Astrocyte (in vitro differentiated cells and primary cell): ENCODE data around the gene CCDC68. TPM values are rescaled to one million over a fixed set of nuclear protein-coding genes. Genes with fewer than 3 reads are reported as not detected.

Experiments used
- DNase-seq: peaks from one replicate; pipeline ENCODE4 v3.0.0-alpha.2; 2010; ENCODE audit warnings: low read depth
- FAIRE-seq: peaks from 2 replicates; lab custom pipeline; 2011; peaks lifted over from hg19 to GRCh38; lab: Jason Lieb, UNC
- H2AFZ ChIP-seq: 2 replicates; pipeline ENCODE4 v1.6.0; 2012; ENCODE audit warnings: low read depth, low read length, inconsistent platforms
- H3K27ac ChIP-seq: 2 replicates; pipeline ENCODE4 v1.5.1; 2011; ENCODE audit warnings: low read depth, low read length, inconsistent platforms
- H3K27me3 ChIP-seq: 2 replicates; pipeline ENCODE4 v1.6.0; 2011; ENCODE audit warnings: low read length, inconsistent platforms; ENCODE audit not compliant: insufficient read depth
- H3K36me3 ChIP-seq: 2 replicates; pipeline ENCODE4 v1.5.1; 2011; ENCODE audit warnings: low read length, inconsistent platforms; ENCODE audit not compliant: insufficient read depth
- H3K4me1 ChIP-seq: 2 replicates; pipeline ENCODE4 v1.5.1; 2011; ENCODE audit warnings: low read length, inconsistent platforms; ENCODE audit not compliant: insufficient read depth
- H3K4me2 ChIP-seq: 2 replicates; pipeline ENCODE4 v1.6.0; 2012; ENCODE audit warnings: low read length, inconsistent platforms
- H3K4me3 ChIP-seq: 2 replicates; pipeline ENCODE4 v1.5.1; 2011; ENCODE audit warnings: low read depth, mild to moderate bottlenecking, low read length, inconsistent platforms; ENCODE audit not compliant: insufficient read depth
- H3K79me2 ChIP-seq: 2 replicates; pipeline ENCODE4 v1.6.0; 2012; ENCODE audit warnings: mild to moderate bottlenecking, low read length, inconsistent platforms; ENCODE audit not compliant: insufficient read depth
- H3K9ac ChIP-seq: 2 replicates; pipeline ENCODE4 v1.6.0; 2012; ENCODE audit warnings: mild to moderate bottlenecking, low read length, inconsistent platforms
- H3K9me3 ChIP-seq: 2 replicates; pipeline ENCODE4 v1.5.1; 2012; ENCODE audit warnings: low read depth, mild to moderate bottlenecking, low read length, inconsistent platforms; ENCODE audit not compliant: insufficient read depth
- H4K20me1 ChIP-seq: 2 replicates; pipeline ENCODE4 v1.6.0; 2012; ENCODE audit warnings: low read length, inconsistent platforms; ENCODE audit not compliant: insufficient read depth
- H3K27ac Mint-ChIP-seq: one replicate; pipeline ENCODE4 v1.8.0; 2021; ENCODE audit warnings: mild to moderate bottlenecking, mixed read lengths; ENCODE audit not compliant: unreplicated experiment
- H3K27me3 Mint-ChIP-seq: one replicate; pipeline ENCODE4 v1.8.0; 2021; ENCODE audit warnings: low read depth, mixed read lengths; ENCODE audit not compliant: unreplicated experiment
- H3K36me3 Mint-ChIP-seq: one replicate; pipeline ENCODE4 v1.8.0; 2021; ENCODE audit warnings: low read depth, mixed read lengths; ENCODE audit not compliant: unreplicated experiment
- H3K4me1 Mint-ChIP-seq: one replicate; pipeline ENCODE4 v1.8.0; 2021; ENCODE audit warnings: low read depth, mixed read lengths; ENCODE audit not compliant: unreplicated experiment
- H3K4me3 Mint-ChIP-seq: one replicate; pipeline ENCODE4 v1.8.0; 2021; ENCODE audit warnings: mild to moderate bottlenecking, moderate library complexity, mixed read lengths; ENCODE audit not compliant: unreplicated experiment
- H3K9me3 Mint-ChIP-seq: one replicate; pipeline ENCODE4 v1.8.0; 2021; ENCODE audit warnings: mild to moderate bottlenecking, mixed read lengths; ENCODE audit not compliant: unreplicated experiment
- CTCF ChIP-seq: IDR thresholded peaks from 2 replicates; pipeline ENCODE4 v1.5.1; 2011; ENCODE audit warnings: low read depth, mild to moderate bottlenecking, inconsistent platforms, low read length, moderate library complexity; ENCODE audit not compliant: insufficient read depth
- EZH2 ChIP-seq: IDR thresholded peaks from 2 replicates; pipeline ENCODE4 v1.6.1; 2012; ENCODE audit warnings: mild to moderate bottlenecking, low read length, inconsistent platforms; ENCODE audit not compliant: insufficient read depth
- total RNA-seq: library from RNA; stranded (reverse); gene quantifications from 2 replicates; pipeline ENCODE4 v1.2.1, GENCODE V29; 2021

CCDC68 gene
- total RNA-seq, 1 donor from 2014 or later: 2.2 TPM

GRCh38 chr18:54919412-54919811 lies 39.8 kb downstream of the CCDC68 start:
- H3K9ac ChIP-seq: no peak overlapping the region
- no peaks in the 10 kb centered on the region for H3K27me3 Mint-ChIP-seq
- H3K4me1 Mint-ChIP-seq: peaks cover 11% of the 10 kb centered on the region
- H3K4me1 ChIP-seq: no peaks in the 10 kb centered on the region
- TF ChIP-seq EZH2: no peak
- no peak for TF ChIP-seq CTCF
- H3K36me3 ChIP-seq: no peaks in the 10 kb centered on the region
- FAIRE-seq (no peak), DNase-seq (no peak)
- H3K79me2 ChIP-seq: no peaks in the 10 kb centered on the region
- H3K27ac Mint-ChIP-seq: no peak overlapping the region
- no peaks in the 10 kb centered on the region for H3K9me3 Mint-ChIP-seq
- no peaks in the 10 kb centered on the region for H3K27me3 ChIP-seq
- no peaks in the 10 kb centered on the region for H3K9me3 ChIP-seq
- no peaks in the 10 kb centered on the region for H3K36me3 Mint-ChIP-seq
- no peak overlapping the region for H3K4me3 ChIP-seq
- no peaks in the 10 kb centered on the region for H4K20me1 ChIP-seq
- no peak overlapping the region for H3K27ac ChIP-seq
- H3K4me3 Mint-ChIP-seq: no peak overlapping the region
- no peak overlapping the region for H3K4me2 ChIP-seq
- no peak overlapping the region for H2AFZ ChIP-seq

GRCh38 chr18:54918060-54918459 lies 41.2 kb downstream of the CCDC68 start:
- Histone ChIP-seq H3K27ac (no peak overlapping the region), H3K79me2 (no peaks in the 10 kb centered on the region), H4K20me1 (no peaks in the 10 kb centered on the region), H3K9ac (no peak overlapping the region), H3K36me3 (no peaks in the 10 kb centered on the region), H2AFZ (no peak overlapping the region), H3K4me3 (no peak overlapping the region), H3K4me2 (no peak overlapping the region), H3K27me3 (no peaks in the 10 kb centered on the region), H3K4me1 (no peaks in the 10 kb centered on the region), H3K9me3 (no peaks in the 10 kb centered on the region)
- H3K27me3 Mint-ChIP-seq: no peaks in the 10 kb centered on the region
- H3K27ac Mint-ChIP-seq: no peak overlapping the region
- FAIRE-seq (no peak), DNase-seq (no peak)
- no peaks in the 10 kb centered on the region for H3K9me3 Mint-ChIP-seq
- no peaks in the 10 kb centered on the region for H3K36me3 Mint-ChIP-seq
- no peak overlapping the region for H3K4me3 Mint-ChIP-seq
- TF ChIP-seq EZH2 (no peak), CTCF (no peak)
- peaks cover 2% of the 10 kb centered on the region for H3K4me1 Mint-ChIP-seq

GRCh38 chr18:54916507-54916906 lies 42.8 kb downstream of the CCDC68 start:
- H3K4me3 ChIP-seq: no peak overlapping the region
- DNase-seq (no peak), FAIRE-seq (no peak)
- no peaks in the 10 kb centered on the region for H3K36me3 Mint-ChIP-seq
- no peaks in the 10 kb centered on the region for H4K20me1 ChIP-seq
- H3K27me3 Mint-ChIP-seq: no peaks in the 10 kb centered on the region
- no peak overlapping the region for H3K4me3 Mint-ChIP-seq
- no peak overlapping the region for H2AFZ ChIP-seq
- H3K27ac Mint-ChIP-seq: no peak overlapping the region
- no peak overlapping the region for H3K9ac ChIP-seq
- TF ChIP-seq EZH2: no peak
- no peak for TF ChIP-seq CTCF
- H3K4me1 ChIP-seq: no peaks in the 10 kb centered on the region
- H3K79me2 ChIP-seq: no peaks in the 10 kb centered on the region
- no peaks in the 10 kb centered on the region for H3K9me3 Mint-ChIP-seq
- H3K9me3 ChIP-seq: no peaks in the 10 kb centered on the region
- H3K27ac ChIP-seq: no peak overlapping the region
- H3K27me3 ChIP-seq: no peaks in the 10 kb centered on the region
- no peaks in the 10 kb centered on the region for H3K4me1 Mint-ChIP-seq
- no peaks in the 10 kb centered on the region for H3K36me3 ChIP-seq
- H3K4me2 ChIP-seq: no peak overlapping the region
